GM21360 (cell line): ENCODE results near the gene CNOT4.
"Not testable (repeated sequence)": the region's sequence is repeated elsewhere in the genome, so short reads cannot be mapped to it uniquely, and the experiment has no call there.

Experiments
- ATAC-seq: cut with Tn5 transposase; IDR thresholded peaks from one replicate; pipeline ENCODE4 v1.9.1; 2021; ENCODE audit warnings: mild to moderate bottlenecking, moderate library complexity; ENCODE audit not compliant: unreplicated experiment

The CNOT4 gene

DNA sequence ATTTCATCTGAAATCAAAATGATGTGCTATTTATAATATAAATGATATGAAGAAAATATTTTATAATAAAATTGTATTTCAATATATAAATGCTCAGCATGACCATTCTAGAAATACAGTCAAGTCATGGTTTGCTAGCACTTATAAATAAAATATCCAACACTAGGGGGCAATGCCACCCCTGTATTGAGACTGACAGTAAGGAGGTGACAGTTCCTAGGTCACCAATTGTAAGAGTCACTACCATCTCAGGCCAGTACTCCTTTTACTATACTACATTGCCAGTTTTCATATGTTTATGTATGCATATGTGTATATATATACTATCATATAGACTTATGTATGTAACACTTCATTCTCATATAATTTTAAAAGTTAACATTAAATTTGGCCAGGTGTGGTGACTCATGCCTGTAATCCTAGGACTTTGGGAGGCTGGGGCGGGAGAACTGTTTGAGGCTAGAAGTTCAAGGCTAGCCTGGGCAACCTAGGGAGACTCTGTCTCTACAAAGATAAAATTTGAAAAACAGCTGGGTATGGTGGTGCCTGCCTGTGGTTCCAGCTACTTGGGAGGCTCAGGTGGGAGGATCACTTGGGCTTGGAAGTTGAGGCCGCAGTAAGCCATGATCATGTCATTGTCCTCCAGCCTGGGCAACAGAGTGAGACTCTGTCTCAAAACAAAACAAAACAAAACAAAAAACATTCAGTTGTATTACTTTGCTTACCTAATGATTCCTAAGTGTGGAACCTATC, 2.4 kb upstream of the CNOT4 start:
- peak; percentile 36 for ATAC-seq

DNA sequence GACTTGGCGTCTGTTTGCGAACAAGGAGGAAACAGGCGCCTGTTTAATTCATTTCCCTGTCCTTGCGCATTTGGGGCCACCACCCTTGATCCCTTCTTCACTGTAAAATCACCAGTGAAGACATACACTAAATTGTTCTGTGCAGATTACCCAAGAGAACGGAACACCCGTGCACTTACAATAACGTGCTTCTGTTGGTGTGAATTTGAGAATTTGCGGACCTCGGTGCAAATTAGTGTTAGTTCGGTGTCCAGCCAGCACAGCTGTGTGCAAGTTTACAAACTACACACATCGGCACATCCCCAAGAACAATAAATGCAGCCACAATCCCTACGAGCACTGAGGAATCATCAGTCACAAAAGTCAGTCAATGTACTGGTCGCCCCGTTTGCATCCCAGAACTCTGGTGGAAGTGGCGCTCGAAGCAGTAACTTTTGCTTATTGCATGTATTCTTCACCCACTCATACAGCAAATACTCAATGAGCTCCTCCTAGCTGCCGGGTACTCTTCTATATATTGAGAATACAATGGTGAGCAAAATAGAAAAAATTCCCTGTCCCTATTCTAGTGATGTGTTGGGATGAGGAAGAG, 786 bp upstream of the CNOT4 start:
- ATAC-seq, result no peak

DNA sequence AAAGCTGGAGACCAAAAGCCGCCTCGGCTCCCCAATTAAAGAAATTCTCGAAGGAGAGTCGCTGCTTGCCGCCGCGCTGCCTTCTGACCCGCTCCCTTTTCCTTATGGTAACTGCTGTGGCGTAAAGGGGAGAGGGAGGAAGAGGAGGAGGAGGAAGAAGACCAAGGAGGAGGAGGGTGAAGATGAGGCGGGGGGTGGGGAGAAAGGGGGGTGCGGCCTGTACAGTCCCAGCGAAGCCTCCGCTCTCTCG, 388 bp downstream of the CNOT4 start:
- ATAC-seq, result no peak

DNA sequence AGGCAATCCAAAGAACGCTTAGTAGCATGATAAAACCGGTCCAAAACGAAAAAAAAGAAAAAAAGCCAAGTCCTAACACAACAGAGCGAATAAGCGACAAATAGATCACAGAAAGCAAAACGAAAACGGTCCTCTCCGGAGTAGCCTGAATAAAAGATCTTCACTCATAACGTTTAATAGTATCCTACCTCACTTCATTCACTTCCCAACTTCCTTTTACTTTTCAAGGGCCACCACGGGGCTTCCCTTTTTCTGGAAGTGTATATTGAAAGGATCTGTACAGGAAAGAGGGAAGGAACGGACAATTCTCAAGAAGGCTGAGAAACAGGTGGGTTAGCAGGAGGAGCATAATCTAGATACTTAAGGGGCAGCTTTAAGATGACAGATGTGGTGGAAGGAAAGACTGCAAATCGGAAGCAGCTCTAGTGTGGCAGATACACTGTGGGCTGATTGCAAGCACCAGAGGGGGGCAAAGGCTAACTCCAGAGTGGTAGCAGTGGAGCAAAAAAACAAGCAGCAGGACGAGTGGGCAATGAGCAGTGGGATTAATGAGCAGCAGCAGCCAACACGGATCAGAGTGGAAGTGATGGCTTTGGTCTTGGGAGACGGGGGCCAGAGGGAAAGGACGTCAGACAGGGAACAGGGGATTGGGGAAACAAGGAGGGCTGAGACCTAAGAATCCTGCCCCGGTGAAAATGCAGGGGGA, 866 bp downstream of the CNOT4 start:
- peak; percentile 26 for ATAC-seq

DNA sequence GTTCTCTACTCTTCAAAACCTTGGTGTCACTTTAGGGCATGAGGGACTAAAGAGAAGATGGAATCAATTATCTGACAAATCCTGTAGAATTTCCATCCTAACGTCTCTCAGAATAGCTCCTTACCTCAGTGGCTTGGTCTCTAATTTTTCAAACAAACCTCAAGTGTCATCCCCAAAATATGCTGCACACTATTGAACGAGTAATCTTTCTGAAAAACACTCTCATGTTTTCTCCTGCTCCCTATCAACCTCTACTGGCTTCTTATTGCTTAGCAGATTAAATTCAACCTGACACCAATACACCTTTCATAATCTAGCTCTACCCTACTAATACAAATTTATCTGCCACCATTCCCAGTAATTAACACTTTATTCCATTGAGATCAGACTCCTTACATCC, 8.5 kb downstream of the CNOT4 start:
- no peak for ATAC-seq

DNA sequence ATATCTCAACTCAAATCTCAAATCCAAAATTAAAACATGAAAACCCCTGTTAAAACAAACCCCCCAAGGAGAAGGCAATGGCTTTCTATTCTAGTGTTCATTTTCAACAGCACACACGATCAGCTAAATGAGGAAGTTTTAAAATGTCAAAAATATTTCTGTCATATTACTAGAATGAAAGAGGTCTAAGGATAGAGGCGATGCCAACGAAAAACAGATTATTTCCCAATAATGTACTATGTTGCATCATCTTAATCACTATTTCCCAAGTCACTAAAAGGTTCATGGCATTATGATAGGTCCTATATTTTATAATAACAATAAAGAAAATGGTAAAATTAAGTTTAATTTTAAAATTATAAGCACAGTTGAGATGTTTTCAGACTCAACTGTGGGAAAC, 10.1 kb downstream of the CNOT4 start:
- ATAC-seq, result no peak

DNA sequence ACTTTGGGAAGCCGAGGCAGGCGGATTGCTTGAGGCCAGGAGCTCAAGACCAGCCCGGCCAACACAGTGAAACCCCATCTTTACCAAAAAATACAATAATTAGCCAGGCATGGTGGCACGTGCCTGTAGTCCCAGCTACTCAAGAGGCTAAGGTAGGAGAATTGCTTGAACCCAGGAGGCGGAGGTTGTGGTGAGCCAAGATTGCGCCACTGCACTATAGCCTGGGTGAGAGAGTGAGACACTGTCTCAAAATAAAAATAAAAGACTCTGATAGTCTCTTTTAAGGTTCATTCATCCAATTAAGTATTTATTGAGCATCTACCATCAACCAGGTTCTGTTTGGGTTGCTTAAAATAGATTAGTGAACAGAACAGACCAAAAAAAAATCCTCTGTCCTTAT, 12.7 kb downstream of the CNOT4 start:
- ATAC-seq, result not testable (repeated sequence)

DNA sequence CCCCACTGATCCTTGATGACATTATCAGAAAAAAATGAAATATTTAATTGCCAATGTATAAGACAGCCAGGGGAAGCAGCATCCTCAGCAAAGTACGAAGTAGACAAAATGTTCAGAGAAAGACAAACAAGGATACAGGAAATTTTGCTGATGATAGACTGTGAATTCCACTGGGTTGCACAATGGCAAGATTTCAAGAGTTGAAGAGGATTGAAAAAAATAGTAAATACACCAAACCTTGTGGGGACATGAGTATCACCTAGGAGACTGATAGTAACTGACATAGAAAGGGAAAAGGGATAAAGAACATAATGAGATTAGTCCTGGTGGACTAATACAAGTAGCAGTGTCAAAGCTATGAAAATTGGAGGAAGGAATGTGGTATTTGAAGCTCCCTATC, 16.5 kb downstream of the CNOT4 start:
- no peak for ATAC-seq

DNA sequence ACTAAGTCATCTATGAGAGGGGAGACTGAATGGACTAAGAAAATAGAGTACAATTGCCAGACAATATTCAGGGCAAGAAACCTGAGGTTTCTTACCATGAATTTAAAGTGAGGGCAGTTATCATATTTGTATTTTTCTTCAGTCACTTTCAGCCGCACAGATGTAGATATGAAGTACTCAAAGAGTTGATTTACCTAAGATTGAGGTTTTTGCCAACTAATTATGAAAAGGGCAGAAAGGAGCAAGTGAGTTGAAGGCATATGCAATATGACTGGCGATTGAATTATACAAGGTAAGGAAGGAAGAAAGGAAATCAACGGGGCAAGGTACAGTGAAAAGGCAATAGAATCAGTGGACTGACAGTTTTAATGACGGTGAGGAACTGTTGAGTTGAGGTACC, 17.8 kb downstream of the CNOT4 start:
- no peak for ATAC-seq

DNA sequence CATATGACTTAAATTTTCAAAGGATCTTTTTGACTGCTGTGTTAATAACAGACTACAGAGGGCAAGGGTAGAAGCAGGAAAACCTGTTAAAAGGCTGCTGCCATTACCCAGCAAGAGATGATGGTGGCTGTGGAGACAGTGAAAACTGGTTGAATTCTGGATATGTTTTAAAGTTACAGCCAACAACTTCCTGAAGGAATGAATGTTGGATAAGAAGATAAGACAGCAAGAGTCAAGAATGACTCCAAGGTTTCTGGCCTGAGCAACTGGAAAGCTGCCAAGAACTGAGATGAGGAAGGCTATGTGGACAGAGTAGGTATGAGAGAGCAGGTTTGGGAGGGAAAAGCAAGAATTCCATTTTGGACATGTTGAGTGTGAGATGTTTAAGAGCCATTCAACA, 19.1 kb downstream of the CNOT4 start:
- no peak for ATAC-seq

DNA sequence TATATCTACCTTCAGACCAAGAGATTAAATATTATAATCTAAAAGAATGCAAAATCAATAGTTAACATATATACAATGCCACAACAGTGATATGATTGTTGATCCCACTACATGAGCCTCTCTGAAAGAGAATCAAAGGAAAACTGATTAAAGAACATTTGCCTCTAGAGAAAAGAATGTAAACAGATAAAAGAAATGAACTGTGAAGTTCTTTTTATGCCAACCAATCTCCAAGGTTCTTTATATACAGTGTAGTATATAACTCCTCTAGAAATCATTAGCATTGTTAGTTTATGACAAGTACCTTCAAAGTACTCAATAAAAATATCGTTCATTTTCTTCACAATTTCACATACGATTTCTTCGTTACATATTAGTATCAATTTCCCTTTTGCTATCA, 20.1 kb downstream of the CNOT4 start:
- ATAC-seq, result no peak

DNA sequence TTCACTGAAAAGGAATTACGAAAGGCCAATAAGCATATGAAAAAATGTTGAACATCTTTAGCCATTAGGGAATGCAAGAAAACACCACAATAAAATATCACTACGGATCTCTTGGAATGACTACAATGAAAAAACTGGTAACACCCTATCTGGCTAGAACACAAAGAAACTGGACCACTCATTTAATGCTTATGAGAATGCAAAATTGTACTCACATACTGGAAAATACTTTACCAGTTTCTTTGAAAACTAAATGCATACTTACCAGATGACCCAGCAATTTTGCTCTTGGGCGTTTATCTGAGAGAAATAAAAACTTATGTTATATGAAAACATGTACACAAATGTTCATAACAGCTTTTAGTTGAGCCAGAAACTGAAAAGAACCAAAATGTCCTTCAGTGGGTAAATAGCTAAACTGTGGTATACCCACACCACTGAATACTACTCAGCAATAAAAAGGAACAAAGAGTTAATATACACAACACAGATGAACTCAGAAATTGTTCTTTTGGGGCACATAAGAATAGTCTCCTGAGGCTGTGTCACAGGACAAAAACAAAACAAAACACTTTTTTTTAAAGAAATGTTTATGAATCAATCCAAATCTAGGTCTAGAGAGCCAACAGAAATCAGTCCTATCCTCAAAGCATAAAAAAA, 23.5 kb downstream of the CNOT4 start:
- no peak for ATAC-seq

DNA sequence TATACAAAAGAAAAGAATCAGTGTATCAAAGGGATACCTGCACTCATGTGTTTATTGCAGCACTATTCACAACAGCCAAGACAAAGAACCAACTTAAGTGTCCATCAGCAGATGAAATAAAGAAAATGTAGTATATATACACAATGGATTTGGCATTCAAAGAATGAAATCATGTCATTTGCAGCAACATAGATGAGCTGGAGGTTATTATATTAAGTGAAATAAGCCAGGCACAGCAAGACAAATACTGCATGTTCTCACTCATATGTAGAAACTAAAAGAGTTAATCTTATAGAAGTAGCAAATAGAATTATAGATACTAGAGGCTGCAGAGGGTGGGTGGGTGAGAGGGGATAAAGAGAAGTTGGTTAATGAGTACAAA, 28.3 kb downstream of the CNOT4 start:
- no peak for ATAC-seq

DNA sequence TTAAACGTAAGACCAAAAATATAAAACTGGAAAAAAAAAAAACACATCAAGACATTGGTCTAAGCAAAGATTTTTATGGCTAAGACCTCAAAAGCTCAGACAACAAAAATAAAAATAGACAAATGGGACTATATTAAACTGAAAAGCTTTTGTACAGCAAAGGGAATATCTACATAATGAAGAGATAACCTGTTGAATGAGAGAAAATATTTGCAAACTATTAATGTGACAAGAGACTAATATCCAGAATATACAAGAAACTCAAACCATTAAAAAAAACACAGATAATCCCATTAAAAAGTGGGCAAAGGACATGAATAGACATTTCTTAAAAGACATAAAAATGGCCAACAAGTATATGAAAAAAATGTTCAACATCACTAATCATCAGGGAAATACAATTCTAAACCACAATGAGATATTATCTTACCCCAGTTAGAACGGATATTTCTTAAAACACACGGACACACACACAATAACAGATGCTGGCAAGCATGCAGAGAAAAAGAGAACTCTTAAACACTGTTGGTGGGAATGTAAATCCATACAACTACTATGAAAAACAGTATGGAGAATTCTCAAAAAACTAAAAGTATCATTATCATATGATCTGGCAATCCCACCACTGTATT, 28.8 kb downstream of the CNOT4 start:
- ATAC-seq, result no peak

DNA sequence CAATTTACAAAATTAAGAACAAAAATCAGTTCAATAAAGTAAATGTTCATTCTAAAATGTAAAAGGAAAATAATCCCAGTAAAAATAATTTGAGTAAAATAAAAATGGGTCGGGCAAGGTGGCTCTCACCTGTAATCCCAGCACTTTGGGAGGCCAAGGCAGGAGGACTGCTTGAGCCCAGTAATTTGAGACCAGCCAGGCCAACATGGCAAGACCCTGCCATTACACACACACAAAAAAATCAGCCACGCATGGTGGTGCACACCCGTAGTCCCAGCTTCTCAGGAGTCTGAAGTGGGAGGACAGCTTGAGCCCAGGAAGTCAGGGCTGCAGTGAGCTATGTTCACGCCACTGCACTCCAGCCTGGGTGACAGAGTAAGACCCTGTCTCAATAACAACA, 34.4 kb downstream of the CNOT4 start:
- no peak for ATAC-seq

DNA sequence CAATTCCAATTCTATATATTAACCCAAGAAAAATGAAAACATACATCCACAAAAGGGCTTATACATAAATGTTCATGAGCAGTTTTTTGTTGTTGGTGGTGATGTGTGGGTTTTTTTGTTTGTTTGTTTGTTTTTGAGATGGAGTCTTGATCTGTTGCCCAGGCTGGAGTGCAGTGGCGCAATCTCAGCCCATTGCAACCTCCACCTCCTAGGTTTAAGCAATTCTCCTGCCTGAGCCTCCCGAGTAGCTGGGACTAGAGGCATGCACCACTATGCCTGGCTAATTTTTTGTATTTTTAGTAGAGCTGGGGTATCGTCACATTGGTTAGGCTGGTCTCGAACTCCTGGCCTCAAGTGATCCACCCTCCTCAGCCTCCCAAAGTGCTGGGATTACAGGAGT, 40.2 kb downstream of the CNOT4 start:
- not testable (repeated sequence) for ATAC-seq

DNA sequence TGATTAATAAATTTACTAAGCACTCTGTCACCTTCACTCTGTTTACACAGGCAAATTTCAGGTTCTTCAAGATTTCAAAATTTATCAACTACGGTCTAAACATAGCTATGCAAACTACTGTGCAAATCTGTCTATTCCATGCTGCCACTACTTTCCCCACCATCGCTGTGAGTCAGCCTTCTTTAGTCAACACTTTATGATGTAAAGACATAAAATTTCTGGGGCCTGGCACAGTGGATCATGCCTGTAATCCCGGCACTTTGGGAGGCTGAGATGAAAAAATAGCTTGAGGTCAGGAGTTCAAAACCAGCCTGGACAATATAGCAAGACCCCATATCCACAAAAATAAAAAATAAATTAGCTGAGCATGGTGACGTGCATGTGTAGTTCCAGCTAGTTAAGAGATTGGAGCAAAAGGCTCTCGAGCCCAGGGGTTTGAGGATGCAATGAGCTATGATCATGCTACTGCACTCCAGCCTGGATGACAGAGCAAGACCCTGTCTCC, 42.6 kb downstream of the CNOT4 start:
- no peak for ATAC-seq

DNA sequence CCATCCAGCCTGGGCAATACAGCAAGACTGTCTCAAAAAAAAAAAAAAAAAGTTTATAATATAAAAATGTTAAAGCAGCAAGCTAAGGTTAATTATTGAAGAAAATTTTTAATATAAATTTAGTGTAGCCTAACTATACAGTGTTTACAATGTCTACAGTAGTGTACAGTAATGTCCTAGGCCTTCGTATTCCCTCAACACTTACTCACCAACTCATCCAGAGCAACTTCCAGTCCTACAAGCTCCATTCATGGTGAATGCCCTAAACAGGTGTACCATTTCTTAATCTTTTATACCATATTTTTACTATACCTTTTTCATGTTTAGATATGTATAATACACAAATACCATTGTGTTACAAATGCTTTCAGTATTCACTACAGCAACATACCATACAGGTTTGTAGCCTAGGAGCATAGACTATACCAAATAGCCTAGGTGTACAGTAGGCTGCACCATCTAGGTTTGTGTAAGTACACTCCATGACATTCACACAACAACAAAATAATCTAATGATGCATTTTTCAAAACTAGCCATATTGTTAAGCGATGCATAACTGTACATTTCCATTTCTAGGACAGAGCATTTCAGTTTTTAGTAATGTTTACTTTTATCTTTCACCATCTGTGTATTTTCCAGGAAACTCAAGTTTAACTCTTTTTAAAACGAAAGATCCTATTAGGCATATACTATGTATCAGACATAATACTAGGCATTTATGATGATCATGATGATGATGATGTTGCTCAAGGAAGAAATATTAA, 43.3 kb downstream of the CNOT4 start:
- ATAC-seq, result no peak

DNA sequence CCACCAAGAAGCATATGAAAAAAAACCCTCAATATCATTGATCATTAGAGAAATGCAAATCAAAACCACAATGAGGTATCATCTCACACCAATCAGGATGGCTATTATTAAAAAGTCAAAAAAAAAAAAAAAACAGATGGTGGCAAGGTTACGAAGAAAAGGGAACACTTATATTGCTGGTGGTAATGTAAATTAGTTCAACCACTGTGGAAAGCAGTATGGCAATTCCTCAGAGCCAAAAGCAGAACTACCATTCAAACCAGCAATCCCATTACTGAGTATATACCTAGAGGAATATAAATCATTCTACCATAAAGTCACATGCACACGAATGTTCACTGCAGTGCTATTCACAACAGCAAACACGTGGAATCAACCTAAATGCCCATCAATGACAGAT, 46.0 kb downstream of the CNOT4 start:
- ATAC-seq, result no peak

DNA sequence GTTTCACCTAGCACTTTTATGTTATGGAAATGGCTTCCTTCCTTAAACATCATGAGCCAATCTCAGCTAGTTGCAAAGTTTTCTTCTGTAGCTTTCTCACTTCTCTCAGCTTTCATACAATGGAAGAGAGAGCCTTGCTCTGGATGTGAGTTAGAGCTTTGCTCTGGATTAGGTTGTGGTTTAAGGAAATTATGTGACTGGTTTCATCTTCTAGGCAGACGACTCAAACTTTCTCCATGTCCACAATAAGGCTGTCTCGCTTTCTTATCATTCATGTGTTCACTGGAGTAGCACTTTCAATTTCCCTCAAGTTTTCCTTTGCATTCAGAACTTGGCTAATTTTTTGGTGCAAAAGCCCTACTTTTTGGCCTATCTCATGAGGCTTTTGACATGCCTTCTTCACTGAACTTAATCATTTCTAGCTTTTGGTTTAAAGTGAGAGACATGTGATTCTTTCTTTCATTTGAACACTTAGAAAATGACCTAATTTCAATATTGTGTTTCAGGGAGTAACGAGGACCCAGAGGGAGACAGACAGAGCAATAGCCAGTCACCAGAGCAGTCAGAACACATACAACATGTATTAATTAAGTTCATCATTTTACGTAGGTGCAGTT, 49.8 kb downstream of the CNOT4 start:
- ATAC-seq, result no peak
